ENCODE measurements around the gene ACTG2.
A peak's percentile ranks its signal among the peaks of the same experiment; 100 is the strongest.
"Not testable (repeated sequence)": the region's sequence is repeated elsewhere in the genome, so short reads cannot be mapped to it uniquely, and the experiment has no call there.

Gene ACTG2

DNA sequence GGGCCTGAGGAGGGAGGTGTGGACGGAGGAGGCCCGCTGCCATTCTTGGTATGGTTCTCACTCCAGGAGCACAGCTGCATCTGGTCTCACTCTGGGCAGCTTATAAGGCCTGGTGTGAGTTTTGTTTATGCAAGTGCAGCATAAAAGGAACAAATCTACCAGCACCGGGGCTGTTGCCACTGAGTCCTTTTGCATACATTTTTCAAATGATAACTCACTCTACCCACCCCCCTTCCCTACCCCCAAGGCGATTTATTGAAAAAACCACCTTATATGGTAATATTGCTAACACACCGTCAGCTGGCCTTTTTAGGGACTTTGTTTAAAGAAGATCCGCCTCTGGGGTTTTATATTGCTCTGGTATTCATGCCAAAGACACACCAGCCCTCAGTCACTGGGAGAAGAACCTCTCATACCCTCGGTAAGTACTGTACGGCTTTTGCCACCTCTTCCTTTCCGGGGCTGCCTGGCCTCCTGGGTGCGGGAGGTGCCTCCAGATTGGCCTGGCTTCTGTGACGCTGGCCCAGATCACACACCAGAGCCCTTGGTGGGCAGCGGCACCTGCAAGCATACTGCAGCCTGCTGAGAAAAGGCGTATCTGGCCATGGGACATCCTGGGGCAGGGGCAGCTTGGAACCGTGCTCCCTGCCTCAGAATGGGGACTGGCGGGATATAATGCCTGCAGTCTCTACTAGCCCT lies at the start of gene ACTG2:
TSS of gene ACTG2 (plus strand) at position 378 of the 699 bp plus-strand sequence. CDS start 8,304 bp downstream, outside the sequence.
- no peak for DNase-seq (ENCODE audit: low spot score)

DNA sequence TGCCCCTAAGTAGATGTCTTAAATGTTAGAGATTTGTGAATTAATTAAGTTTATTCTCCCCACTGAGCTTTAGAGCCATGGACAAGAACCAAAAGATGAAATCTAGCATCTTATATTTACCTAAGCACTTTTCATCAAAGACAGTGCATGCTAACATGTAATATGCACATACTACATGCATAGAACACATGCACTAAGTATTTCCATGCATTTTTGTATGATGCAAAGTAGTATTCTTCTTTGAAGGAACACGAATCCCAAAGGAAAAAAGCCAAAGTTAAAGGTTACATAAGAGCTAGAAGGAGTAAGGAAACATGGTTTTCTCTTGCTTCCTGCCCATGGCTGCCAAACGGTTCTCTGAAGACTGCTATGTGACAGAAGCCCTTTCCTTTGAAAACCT lies 48.7 kb upstream of the ACTG2 start:
- DNase-seq (ENCODE audit: low spot score): no peak

DNA sequence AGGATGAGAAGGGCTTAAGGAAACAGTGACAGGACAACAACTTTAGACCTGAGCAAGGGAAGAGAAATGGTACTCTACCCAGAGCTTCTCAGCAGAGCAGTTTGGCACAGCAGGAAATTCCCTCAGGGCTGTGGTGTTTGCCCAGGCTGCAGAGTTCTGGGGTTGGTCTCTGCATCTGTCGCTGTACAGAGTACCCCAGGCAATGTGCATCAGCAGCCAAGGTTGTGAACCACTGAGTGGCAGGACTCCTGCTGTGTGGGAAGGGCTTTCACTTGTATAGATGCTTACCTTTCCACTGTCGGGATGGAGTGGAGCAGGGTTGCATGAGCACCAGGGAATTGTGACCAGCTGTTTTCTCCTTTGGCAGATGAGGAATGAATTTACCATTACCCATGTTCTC lies 42.8 kb upstream of the ACTG2 start:
- DNase-seq (ENCODE audit: low spot score): no peak

DNA sequence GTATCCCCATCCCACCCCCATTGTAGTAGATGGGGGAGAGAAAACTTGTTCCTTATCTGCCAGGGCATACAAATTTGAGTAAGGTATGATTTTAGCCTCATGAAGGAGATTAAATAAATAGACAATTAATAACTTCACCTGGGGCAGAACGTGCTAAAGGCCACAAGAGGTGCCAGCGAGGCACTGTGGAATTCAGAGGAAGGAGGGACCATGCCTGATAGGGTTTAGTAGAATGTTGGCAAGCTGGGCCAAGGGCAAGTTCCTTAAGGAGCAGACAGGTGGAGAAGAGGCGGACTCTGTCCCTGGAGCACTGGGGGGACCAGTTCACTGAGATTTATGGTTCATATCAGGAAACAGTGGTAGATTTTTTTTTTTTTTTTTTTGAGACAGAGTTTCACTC lies 41.5 kb upstream of the ACTG2 start:
- DNase-seq (ENCODE audit: low spot score): peak; percentile 39

DNA sequence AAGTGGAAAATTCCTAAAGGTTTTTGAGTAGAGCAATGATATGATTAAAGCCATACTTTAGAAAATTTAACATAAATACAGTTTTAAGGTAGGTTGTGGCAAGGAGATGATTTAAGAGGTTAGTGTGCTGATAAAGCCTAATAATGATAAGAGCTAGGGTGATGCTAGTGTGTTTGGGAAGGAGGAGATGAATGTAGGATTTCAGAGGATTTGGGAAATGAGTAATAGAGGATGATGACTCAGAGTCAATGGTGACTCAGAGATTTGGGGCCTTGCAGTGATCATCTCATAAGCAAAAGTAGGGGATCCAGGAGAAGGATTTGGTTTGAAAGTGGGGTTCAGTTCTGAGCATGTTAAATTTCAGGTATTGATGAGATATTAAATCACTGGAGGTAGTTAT lies 40.8 kb upstream of the ACTG2 start:
- no peak for DNase-seq (ENCODE audit: low spot score)

DNA sequence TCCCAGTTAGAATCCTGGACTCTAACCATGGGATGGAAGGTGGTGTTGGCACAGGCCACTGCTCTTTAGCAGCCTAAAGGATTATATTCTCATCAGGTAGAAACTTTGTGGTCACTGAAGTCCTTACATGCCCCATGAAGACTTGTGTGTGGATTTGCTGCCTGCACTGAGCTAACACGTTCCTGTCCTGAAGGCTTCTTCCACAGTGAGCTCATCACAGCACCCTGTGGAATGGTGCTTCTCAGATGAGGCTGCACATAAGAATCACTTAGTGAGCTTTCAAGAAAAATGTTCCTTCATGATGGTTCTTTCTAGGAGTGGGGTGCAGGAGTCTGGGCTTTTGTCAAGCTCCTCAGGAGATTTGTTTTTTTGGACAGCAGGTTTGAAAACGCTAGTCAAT lies 37.3 kb upstream of the ACTG2 start:
- DNase-seq (ENCODE audit: low spot score): no peak

DNA sequence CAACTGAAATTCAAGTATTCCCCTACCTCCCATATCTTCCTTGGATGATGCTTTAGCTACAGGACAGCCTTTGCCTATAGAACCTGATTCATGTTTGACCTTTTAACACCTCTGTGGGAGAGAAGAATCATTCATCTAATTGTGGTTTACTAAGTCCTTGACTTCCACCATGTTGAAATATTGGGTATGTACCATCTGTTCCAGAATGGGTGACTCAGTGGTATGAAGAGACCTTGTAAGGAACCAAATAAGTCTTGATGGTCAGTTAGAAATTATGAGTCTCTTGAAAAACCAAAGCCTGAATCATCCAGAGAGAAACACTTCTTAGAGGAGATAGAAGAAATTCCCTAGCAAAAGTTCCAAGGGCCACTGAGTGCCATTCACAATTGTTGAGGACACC lies 36.6 kb upstream of the ACTG2 start:
- no peak for DNase-seq (ENCODE audit: low spot score)

DNA sequence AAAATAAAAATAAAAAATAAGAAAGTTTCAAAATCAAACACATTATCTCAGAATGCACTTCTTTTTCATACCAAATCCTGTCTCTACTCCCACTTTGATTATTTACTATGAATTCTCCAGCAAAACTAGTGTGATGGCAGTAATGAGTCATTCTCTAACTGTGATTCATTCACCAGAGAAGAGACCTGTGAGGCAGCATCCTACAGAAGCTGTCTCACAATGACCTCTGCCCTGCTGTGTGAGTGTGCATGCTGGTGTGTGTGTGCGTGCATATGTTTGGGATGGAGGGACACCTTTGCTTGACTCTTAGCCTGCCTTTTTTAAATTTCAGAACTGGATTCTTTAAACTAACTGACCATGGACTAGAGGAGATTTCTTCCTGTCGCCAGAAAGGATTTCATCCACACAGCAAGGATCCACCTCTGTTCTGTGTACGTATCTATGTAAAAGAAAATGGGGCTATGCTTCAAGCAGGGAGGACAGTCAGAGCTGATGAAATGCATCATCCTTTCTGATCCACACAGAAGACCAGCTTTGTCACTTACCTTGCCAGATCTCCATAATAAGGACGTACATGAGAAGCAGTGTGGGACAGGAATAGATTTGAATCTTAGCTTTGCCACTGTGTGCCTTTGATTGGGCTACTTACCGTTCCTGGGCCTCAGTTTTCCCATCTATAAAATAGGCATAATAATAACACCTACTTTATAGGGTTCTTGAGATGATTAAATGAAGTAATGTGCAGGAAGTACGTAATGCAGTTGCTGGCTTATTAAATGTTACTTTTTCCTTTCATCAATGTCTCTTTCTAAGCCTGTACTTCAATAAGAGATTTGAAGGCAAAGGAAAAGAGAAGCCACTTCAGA lies 32.9 kb upstream of the ACTG2 start:
- no peak for DNase-seq (ENCODE audit: low spot score)

DNA sequence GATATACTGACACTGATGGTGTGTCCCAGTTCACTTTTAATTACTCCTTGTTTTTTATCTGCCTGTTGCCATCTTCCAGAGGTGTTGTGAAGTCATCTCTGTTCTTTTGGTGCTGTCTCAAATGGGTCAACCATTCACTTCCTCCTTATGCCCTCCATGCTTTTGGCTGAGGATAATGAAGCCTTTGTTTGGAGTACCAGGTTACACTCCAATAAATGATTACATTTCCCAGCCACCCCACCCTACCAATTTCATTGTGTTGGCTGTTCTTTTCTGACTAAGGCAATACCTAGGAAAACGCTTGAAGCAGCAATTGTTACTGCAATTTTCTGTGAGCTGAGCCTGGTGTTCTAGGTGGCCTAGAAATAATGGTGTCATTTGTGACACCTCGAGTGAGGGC lies 29.8 kb upstream of the ACTG2 start:
- no peak for DNase-seq (ENCODE audit: low spot score)

DNA sequence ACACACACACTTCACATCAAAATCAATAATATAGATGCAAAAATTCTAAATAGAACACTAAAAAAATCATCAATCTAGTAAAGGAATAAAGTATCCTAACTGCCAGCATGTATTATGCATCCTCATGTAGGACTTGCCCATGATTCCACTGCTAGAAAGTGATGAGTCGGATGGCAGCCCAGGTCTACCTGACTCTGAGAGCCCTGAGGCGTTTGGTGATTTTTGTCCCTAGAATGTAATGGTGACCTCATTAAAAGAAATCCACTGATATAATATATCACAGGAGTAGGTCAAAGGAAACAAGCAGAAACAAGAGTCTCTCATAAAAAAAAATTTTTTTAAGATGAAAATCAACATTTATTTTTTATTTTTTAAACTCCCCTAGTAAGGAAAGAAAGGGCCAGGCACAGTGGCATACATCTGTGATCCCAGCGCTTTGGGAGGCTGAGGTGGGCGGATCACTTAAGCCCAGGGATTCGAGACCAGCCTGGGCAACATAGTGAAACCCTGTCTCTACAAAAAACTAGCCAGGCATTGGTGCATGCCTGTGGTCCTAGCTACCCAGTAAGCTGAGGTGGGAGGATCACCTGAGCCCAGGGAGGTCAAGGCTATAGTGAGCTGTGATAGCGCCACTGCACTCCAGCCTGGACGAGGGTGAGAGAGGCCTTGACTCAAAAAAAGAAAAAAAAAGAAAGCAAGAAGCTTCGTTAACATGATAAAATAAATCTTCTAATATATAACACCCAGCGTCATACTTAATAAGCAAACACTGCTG lies 24.4 kb upstream of the ACTG2 start:
- no peak for DNase-seq (ENCODE audit: low spot score)

DNA sequence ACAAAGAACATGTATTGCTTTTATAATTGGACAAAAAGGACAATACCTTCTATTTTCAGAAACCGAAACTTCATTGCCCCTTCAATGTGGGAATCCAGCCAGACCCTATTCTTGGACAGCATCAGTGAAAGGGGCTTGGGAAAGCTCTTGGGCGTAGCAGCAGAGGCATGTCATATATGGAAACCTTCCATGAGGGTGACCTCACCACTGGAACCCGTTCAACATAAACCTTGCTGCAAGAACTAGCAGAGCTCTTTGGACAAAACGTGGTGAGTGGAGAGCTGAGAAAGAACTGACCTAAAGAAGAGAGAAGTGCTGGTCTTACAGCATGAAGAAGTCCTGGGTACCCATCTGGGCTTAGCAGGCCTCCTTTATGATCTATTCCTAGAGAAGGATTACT lies 22.7 kb upstream of the ACTG2 start:
- DNase-seq (ENCODE audit: low spot score): no peak

DNA sequence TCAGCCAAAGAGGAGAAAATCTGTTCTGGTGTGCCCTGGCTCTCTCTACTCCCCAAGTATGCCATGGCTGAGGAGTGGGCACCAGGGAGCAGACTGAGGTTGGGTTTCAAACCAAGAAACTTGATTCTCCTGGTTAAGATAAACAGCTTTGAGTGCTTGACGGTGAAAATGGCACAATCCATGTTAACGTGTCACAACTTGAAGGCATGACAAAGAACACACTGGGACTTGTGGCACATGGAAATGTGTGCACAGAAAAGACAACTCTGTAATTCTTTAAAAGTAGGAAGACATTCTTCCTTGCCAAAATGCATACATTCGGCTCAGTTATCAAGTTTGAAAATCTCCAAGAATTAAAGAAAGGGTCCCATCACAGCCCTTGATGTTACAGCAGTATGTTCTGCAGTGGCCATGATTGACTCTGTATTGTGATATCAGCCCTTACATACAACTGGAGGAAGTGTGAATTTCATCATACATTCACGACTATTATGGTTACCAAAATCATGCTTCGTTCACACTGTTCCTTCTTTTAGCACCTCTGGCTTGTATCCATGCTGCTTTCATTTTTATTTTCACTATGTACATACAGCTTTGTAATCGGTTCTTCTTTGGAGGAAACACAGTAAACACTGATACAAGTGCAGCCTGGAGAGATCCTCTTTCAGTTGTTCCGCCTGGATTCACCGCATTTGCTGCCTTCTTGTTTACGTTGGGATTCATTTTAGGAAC lies 15.6 kb upstream of the ACTG2 start:
- DNase-seq (ENCODE audit: low spot score): no peak

DNA sequence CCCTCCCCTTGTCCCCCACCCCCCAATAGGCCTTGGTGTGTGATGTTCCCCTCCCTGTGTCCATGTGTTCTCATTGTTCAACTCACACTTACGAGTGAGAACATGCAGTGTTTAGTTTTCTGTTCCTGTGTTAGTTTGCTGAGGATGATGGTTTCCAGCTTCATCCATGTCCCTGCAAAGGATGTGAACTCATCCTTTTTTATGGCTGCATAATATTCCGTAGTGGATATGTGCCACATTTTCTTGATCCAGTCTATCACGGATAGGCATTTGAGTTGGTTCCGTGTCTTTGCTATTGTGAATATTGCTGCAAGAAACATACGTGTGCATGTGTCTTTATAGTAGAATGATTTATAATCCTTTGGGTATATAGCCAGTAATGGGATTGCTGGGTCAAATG lies 14.8 kb upstream of the ACTG2 start:
- DNase-seq (ENCODE audit: low spot score): not testable (repeated sequence)

DNA sequence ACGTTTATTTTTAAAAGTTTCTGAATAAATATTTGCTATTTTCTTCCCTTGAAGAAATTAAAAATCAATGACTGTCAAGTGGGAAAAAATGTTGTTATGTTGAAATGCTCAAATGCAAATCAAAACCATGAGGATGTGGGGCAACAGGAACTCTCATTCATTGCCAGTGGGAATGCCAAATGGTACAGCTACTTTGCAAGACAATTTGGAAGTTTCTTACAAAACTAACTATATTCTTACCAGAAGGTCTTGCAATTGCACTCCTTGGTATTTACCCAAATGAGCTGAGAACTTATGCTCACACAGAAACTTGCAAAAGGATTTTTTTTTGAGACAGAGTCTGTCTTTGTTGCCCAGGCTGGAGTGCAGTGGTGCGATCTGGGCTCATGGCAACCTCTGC lies 7.4 kb upstream of the ACTG2 start:
- DNase-seq (ENCODE audit: low spot score): no peak

DNA sequence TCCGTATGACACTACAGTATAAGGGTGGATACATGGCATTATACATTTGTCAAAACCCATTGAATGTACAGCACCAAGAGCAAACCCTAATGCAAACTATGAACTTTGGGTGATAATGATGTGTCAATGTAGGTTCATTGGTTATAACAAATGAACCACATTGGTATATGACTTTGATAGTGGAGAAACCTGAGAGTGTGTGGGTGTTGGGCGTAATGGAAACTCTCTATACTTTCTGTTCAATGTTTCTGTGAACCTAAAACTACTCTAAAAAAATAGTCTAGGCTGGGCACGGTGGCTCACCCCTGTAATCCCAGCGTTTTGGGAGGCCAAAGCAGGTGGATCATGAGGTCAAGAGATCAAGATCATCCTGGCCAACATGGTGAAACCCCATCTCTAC lies 6.5 kb upstream of the ACTG2 start:
- no peak for DNase-seq (ENCODE audit: low spot score)

DNA sequence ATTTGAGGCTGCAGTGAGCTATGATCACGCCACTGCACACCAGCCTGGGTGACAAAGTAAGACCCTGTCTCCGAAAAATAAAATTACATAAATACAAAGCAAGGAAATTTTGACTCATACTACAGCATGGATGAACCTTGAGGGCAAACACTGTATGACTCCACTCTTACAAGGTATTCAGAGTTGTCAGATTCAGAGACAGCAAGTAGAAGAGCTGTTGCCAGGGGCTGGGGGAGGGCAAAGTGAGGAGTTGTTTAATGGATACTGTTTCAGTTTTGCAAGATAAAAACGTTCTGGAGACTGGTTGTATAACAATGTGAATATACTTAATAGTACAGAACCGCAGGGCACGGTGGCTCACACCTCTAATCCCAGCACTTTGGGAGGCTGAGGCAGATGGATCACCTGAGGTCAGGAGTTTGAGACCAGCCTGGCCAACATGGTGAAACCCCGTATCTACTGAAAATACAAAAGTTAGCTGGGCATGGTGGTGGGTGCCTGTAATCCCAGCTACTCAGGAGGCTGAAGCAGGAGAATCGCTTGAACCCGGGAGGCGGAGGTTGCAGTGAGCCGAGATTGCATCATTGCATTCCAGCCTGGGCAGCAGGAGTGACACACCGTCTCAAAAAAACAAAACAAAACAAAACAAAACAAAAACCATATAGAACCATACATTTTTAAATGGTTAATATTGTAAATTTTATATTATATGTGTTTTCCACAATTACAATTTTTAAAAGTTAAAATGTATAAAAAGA lies 5.0 kb upstream of the ACTG2 start:
- not testable (repeated sequence) for DNase-seq (ENCODE audit: low spot score)

DNA sequence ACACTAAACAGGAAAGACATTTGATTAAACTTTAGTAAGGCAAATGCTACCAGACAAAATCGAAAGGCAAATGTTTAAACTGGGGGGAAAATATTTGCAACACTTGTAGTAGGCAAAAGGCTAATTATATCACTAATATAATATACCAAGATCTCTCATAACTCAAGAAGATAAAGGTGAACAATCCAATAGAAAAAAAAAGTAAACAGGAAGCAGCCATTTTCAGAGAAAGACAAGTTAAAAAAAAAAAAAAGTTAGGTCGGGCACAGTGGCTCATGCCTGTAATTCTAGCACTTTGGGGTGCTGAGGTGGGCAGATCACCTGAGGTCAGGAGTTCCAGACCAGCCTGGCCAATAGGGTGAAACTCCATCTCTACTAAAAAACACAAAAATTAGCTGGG lies 4.4 kb upstream of the ACTG2 start:
- DNase-seq (ENCODE audit: low spot score): no peak

DNA sequence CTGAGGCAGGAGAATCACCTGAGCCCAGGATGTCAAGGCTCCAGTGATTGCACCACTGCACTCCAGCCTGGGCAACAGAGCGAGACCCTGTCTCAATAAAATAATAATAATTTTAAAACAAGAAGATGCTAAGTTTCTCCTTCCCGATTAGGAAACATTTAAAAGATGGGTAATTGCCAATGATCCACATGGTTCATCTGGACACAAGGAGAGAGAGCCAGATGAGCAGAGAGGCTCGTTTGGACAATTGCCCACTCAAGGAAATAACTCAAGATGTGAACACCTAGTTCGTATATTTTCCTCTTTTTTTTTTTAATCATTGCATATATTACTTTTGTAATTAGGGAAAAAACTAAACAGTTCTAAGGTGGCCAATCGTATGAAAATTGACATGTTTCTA lies 3.6 kb upstream of the ACTG2 start:
- DNase-seq (ENCODE audit: low spot score): no peak

DNA sequence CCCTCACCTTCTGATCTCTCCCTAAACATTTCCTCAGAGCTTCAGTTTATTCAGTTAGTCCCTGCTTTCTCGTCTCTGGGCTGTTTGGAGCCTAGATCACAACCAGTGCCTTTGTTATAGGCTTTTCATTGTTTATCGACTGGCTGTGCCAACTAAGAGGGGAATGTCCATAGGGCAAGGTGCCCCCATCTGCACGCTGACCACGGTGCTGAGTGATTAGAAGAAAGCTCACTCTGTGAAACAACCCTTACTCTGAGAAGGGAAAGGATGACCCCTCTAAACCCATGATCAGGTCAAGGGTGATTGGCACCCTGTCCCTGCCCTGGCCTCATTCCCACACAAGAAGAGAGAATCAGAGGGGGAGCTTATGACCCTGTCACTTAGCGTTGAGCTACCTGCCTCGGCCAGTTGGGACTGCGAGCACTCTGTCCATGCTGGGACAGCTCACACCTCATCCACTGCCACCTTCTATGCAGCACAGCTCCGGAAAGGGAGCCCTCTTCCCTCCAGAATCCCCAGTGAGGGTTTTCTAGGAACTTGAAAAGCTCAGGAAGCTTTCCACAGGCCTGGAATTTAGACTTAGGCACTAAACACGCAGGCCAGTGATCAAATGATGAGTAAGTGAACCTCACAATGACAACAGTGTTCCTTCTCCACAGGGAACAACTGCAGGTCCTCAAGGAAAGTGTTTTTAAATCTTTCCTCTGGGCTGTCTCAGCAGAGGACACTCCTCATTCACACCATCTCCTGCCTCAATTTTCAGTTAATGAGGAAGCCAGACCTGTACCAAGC lies 2.3 kb upstream of the ACTG2 start:
- no peak for DNase-seq (ENCODE audit: low spot score)

DNA sequence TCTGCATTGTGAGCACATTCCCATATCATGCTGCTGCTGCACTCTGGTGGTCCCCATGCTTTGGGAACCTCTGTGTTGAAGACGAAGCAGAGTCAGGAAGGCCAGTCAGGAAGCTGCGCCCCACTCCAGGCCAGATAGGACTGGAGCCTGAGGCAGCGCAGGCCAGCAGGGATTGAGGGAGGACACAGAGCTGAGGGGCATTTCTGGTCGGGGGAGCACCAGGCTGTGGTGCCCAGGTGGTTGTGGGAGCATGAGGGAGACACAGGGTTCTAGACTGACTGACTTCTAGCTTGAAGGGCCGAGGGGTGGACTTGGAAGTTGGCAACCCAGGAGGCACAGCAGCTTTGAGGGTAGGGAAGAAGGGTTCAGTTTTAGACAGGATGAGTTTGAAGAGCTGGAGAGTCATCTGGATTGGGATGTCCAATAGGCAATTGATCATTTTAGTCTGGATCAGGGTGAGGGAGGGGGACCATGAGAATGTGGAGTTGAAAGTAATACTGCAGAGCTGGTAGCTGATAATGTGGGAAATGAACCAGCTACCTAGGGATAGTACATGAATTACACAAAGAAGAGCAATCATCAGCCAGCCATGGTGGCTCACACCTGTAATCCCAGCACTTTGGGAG lies 1.4 kb upstream of the ACTG2 start:
- DNase-seq (ENCODE audit: low spot score): no peak
